Measurements from ENCODE around the gene NGLY1.
A peak's percentile ranks its signal among the peaks of the same experiment; 100 is the strongest.

NGLY1 gene

GRCh38 chr3:25780618-25781017, 2.6 kb downstream of the NGLY1 start:
- H3K4me1 ChIP-seq (ENCODE audit: low read length), result peaks cover 18% of the 10 kb centered on the region
- no peak overlapping the region for H3K4me3 ChIP-seq (ENCODE audit: low read length)
- peaks cover 6% of the 10 kb centered on the region; the same call in 1 of the 2 replicates for H3F3A ChIP-seq (ENCODE audit: insufficient read depth, low read length)
- no peaks in the 10 kb centered on the region for H3K27me3 ChIP-seq (replicated peaks; ENCODE audit: insufficient read depth, low read length)
- no peak overlapping the region for H3K27ac ChIP-seq (ENCODE audit: low read length)
- H4K20me1 ChIP-seq (ENCODE audit: insufficient read depth, low read length), result no peaks in the 10 kb centered on the region
- peak overlapping the region; percentile 9; the same call in 1 of the 2 replicates for H3K4me2 ChIP-seq (ENCODE audit: low read depth, low read length)
- H3K36me3 ChIP-seq (replicated peaks; ENCODE audit: insufficient read depth, low read length), result peaks cover 21% of the 10 kb centered on the region
- H2AFZ ChIP-seq (ENCODE audit: low read length), result no peak overlapping the region
- H3K9me3 ChIP-seq (replicated peaks; ENCODE audit: insufficient read depth, low read length), result no peaks in the 10 kb centered on the region
- TF ChIP-seq EZH2phosphoT487 (IDR thresholded peaks at IDR 0.05; ENCODE audit: low read length), result no peak
- no peak for TF ChIP-seq CTCF (IDR thresholded peaks at IDR 0.05; ENCODE audit: low read length)
- no peak for TF ChIP-seq EZH2 (optimal IDR thresholded peaks at IDR 0.05; ENCODE audit: low read depth, low read length)
- no peak overlapping the region for H3K9ac ChIP-seq (ENCODE audit: low read length)
- H3K79me2 ChIP-seq (ENCODE audit: low read length), result peaks cover 71% of the 10 kb centered on the region
- DNase-seq, result no peak
- no peaks in the 10 kb centered on the region for H3K9me2 ChIP-seq (replicated peaks; ENCODE audit: insufficient read depth, low read length)

GRCh38 chr3:25775936-25776335, 7.3 kb downstream of the NGLY1 start:
- Histone ChIP-seq H3K9me2 (replicated peaks; ENCODE audit: insufficient read depth, low read length) (no peaks in the 10 kb centered on the region), H3K27me3 (replicated peaks; ENCODE audit: insufficient read depth, low read length) (no peaks in the 10 kb centered on the region), H3K27ac (ENCODE audit: low read length) (no peak overlapping the region), H3K9me3 (replicated peaks; ENCODE audit: insufficient read depth, low read length) (no peaks in the 10 kb centered on the region), H3K4me3 (ENCODE audit: low read length) (no peak overlapping the region), H3K4me1 (ENCODE audit: low read length) (peaks cover 2% of the 10 kb centered on the region; the same call in 1 of the 2 replicates), H2AFZ (ENCODE audit: low read length) (no peak overlapping the region), H4K20me1 (ENCODE audit: insufficient read depth, low read length) (no peaks in the 10 kb centered on the region), H3K79me2 (ENCODE audit: low read length) (peaks cover 88% of the 10 kb centered on the region), H3K9ac (ENCODE audit: low read length) (no peak overlapping the region), H3F3A (ENCODE audit: insufficient read depth, low read length) (0 out of 2 replicates have a peak, but pooled peaks cover 3% of the 10 kb centered on the region), H3K4me2 (ENCODE audit: low read depth, low read length) (no peak overlapping the region), H3K36me3 (replicated peaks; ENCODE audit: insufficient read depth, low read length) (peaks cover 41% of the 10 kb centered on the region)
- TF ChIP-seq CTCF (IDR thresholded peaks at IDR 0.05; ENCODE audit: low read length) (no peak), EZH2 (optimal IDR thresholded peaks at IDR 0.05; ENCODE audit: low read depth, low read length) (no peak), EZH2phosphoT487 (IDR thresholded peaks at IDR 0.05; ENCODE audit: low read length) (no peak)
- DNase-seq, result no peak

GRCh38 chr3:25768851-25769250, 14.4 kb downstream of the NGLY1 start:
- peak; percentile 79 for DNase-seq
- H3K4me2 ChIP-seq (ENCODE audit: low read depth, low read length), result peak overlapping the region; percentile 37; the same call in 1 of the 2 replicates

More at GRCh38 chr3:25768851-25769250, 14.4 kb downstream of the NGLY1 start:
- Histone ChIP-seq H3K9me2 (replicated peaks; ENCODE audit: insufficient read depth, low read length) (no peaks in the 10 kb centered on the region), H4K20me1 (ENCODE audit: insufficient read depth, low read length) (no peaks in the 10 kb centered on the region), H3K27ac (ENCODE audit: low read length) (peak overlapping the region; percentile 43; the same call in 1 of the 2 replicates), H3K79me2 (ENCODE audit: low read length) (peaks cover 91% of the 10 kb centered on the region), H2AFZ (ENCODE audit: low read length) (no peak overlapping the region), H3K9me3 (replicated peaks; ENCODE audit: insufficient read depth, low read length) (no peaks in the 10 kb centered on the region), H3K27me3 (replicated peaks; ENCODE audit: insufficient read depth, low read length) (no peaks in the 10 kb centered on the region), H3K4me3 (ENCODE audit: low read length) (no peak overlapping the region), H3K36me3 (replicated peaks; ENCODE audit: insufficient read depth, low read length) (peaks cover 8% of the 10 kb centered on the region), H3K9ac (ENCODE audit: low read length) (no peak overlapping the region), H3F3A (ENCODE audit: insufficient read depth, low read length) (peaks cover 15% of the 10 kb centered on the region), H3K4me1 (ENCODE audit: low read length) (peaks cover 7% of the 10 kb centered on the region; the same call in 1 of the 2 replicates)
- no peak for TF ChIP-seq CTCF (IDR thresholded peaks at IDR 0.05; ENCODE audit: low read length)
- no peak for TF ChIP-seq EZH2phosphoT487 (IDR thresholded peaks at IDR 0.05; ENCODE audit: low read length)
- no peak for TF ChIP-seq EZH2 (optimal IDR thresholded peaks at IDR 0.05; ENCODE audit: low read depth, low read length)

Data from MM.1S (cell line).